ENCODE results near the gene RAB13. TPM values are rescaled to one million over a fixed set of nuclear protein-coding genes. Genes with fewer than 3 reads are reported as not detected.

RAB13 gene
- total and polyA plus RNA-seq, 2 of the 4 experiments (the other 2 are of a cell fraction), result 42.3 to 249 TPM

- Histone ChIP-seq H3K27ac (ENCODE audit: insufficient read depth, low read length) (peak overlapping the region; percentile 4; the same call in 1 of the 2 replicates), H3K9me1 (ENCODE audit: insufficient read depth, low read length) (peaks cover 7% of the 10 kb centered on the region; the same call in 1 of the 2 replicates), H3K14ac (replicated peaks; ENCODE audit: low read depth, low read length) (peak overlapping the region; percentile 66), H3K27me3 (ENCODE audit: control insufficient read depth, insufficient read depth, low read length) (no peaks in the 10 kb centered on the region), H4K5ac (ENCODE audit: low read depth, low read length) (peak overlapping the region; percentile 46), H3K4ac (ENCODE audit: low read depth, low read length) (peak overlapping the region; percentile 80), H4K91ac (ENCODE audit: insufficient read depth, low read depth, low read length) (peak overlapping the region; percentile 36; the same call in 1 of the 2 replicates), H2AK9ac (replicated peaks; ENCODE audit: low read depth, low read length, poor library complexity) (peak overlapping the region; percentile 88), H2AK5ac (ENCODE audit: low read depth, low read length) (peak overlapping the region; percentile 73), H2BK120ac (ENCODE audit: low read depth, low read length) (0 out of 2 replicates have a peak overlapping the region, but pooled peaks have one; percentile 21), H2BK5ac (ENCODE audit: low read depth, low read length, poor library complexity, severe bottlenecking) (no peak overlapping the region), H4K8ac (ENCODE audit: low read depth in 2 of 2, low read length in 2 of 2) (peak overlapping the region; percentile 8 to 93), H2AFZ (replicated peaks; ENCODE audit: low read length, poor library complexity) (peak overlapping the region; percentile 90), H3K56ac (ENCODE audit: extremely low read depth, insufficient read depth, low read length) (no peak overlapping the region), H3K36me3 (ENCODE audit: control insufficient read depth, insufficient read depth, low read length) (peaks cover 5% of the 10 kb centered on the region), H3K9ac (ENCODE audit: low read depth, low read length) (peak overlapping the region; percentile 21; the same call in 1 of the 2 replicates), H3K18ac (ENCODE audit: low read depth, low read length) (no peak overlapping the region), H3K4me1 (ENCODE audit: control insufficient read depth, insufficient read depth, low read length) (0 out of 2 replicates have a peak, but pooled peaks cover 1% of the 10 kb centered on the region), H3K23ac (ENCODE audit: low read depth, low read length) (peak overlapping the region; percentile 58; the same call in 1 of the 2 replicates), H3K79me1 (ENCODE audit: low read depth in 1 of 2, low read length in 2 of 2) (peaks cover 5 to 36% of the 10 kb centered on the region in 2 experiments; a peak in 3 of 4 replicates), H3K9me3 (ENCODE audit: control insufficient read depth, insufficient read depth, low read length) (no peaks in the 10 kb centered on the region), H3K4me2 (ENCODE audit: low read depth, low read length) (peak overlapping the region; percentile 87), H2BK15ac (ENCODE audit: low read depth, low read length) (no peak overlapping the region), H3K4me3 (ENCODE audit: insufficient read depth, low read depth, low read length) (peak overlapping the region; percentile 48), H2BK20ac (ENCODE audit: low read depth, low read length) (no peak overlapping the region), H4K20me1 (ENCODE audit: insufficient read depth, low read length) (no peaks in the 10 kb centered on the region)
- DNase-seq, result no peak
- POLR2A ChIA-PET (ENCODE audit: unreplicated experiment), result interaction anchor here (1.3 kb wide), 1 partner anchor 22 kb away, joined by 5 read pairs; the partner anchor contains the start of gene RPS27
- dilution Hi-C loops (cut with HindIII; ENCODE audit: low sequenced_read_pairs, unreplicated experiment), result no loop called here
- intact Hi-C loops (cut with micrococcal nuclease), result no loop called here
- 5% methylated on average over 4 of the region's 13 CpGs; no CpG with 5 or more reads in 1 of the 2 experiments for WGBS, 2 experiments (ENCODE audit: extremely low coverage in 2 of 2, insufficient read length in 1 of 2)
- BruUV-seq (replicated peaks), result no TSS peak
- CTCF ChIA-PET, result interaction anchor here (1.2 kb wide), 1 partner anchor 9 kb away, joined by 4 read pairs; the partner anchor contains the start of gene JTB
- no peak for ATAC-seq (ENCODE audit: low read depth)
- in situ Hi-C loops (cut with MboI; ENCODE audit: low sequenced_read_pairs), result loop anchor here (25.0 kb wide), 1 partner anchor 431 kb away; the partner anchor contains the start of genes S100A3, S100A4, S100A5 and S100A6
- TF ChIP-seq SMC3 (IDR thresholded peaks at IDR 0.05; ENCODE audit: low read depth, low read length) (no peak), CEBPB (IDR thresholded peaks at IDR 0.05; ENCODE audit: low read depth, low read length) (no peak), MAFK (IDR thresholded peaks at IDR 0.05; ENCODE audit: low read depth, low read length) (no peak), RAD21 (IDR thresholded peaks at IDR 0.05; ENCODE audit: low read length) (no peak), RFX5 (IDR thresholded peaks at IDR 0.05; ENCODE audit: low read depth, low read length) (no peak)
Measured at GRCh38 chr1:153968408-153968807, 17.7 kb downstream of the RAB13 start.
